GM19397 (cell line): Measurements from ENCODE around the gene B4GALT1.
"Not testable (repeated sequence)": the region's sequence is repeated elsewhere in the genome, so short reads cannot be mapped to it uniquely, and the experiment has no call there.

ENCODE experiments used
- ATAC-seq: cut with Tn5 transposase; IDR thresholded peaks from one replicate; pipeline ENCODE4 v1.9.1; 2021; ENCODE audit warnings: mild to moderate bottlenecking, moderate library complexity; ENCODE audit not compliant: unreplicated experiment

Gene B4GALT1

GRCh38 chr9:33163433-33164137 lies 3.6 kb downstream of the B4GALT1 start:
- ATAC-seq = no peak

- ATAC-seq = no peak
Observed at GRCh38 chr9:33162721-33163311, 4.3 kb downstream of the B4GALT1 start.

- ATAC-seq = no peak
Observed at GRCh38 chr9:33161589-33162132, 5.5 kb downstream of the B4GALT1 start.

GRCh38 chr9:33161011-33161588 lies 6.0 kb downstream of the B4GALT1 start:
- no peak for ATAC-seq

GRCh38 chr9:33160446-33160845 lies 6.7 kb downstream of the B4GALT1 start:
- not testable (repeated sequence) for ATAC-seq

GRCh38 chr9:33159777-33160127 lies 7.4 kb downstream of the B4GALT1 start:
- ATAC-seq = no peak

GRCh38 chr9:33158843-33159776 lies 8.0 kb downstream of the B4GALT1 start:
- no peak for ATAC-seq

- ATAC-seq = no peak
Observed at GRCh38 chr9:33157960-33158842, 8.9 kb downstream of the B4GALT1 start.

GRCh38 chr9:33155393-33155792 lies 11.7 kb downstream of the B4GALT1 start:
- ATAC-seq = no peak

- no peak for ATAC-seq
Observed at GRCh38 chr9:33154371-33154770, 12.8 kb downstream of the B4GALT1 start.

GRCh38 chr9:33153666-33154065 lies 13.5 kb downstream of the B4GALT1 start:
- ATAC-seq = peak; percentile 60

- ATAC-seq = no peak
Observed at GRCh38 chr9:33153001-33153400, 14.1 kb downstream of the B4GALT1 start.

- no peak for ATAC-seq
Observed at GRCh38 chr9:33151601-33152000, 15.5 kb downstream of the B4GALT1 start.

- ATAC-seq = no peak
Observed at GRCh38 chr9:33151007-33151557, 16.1 kb downstream of the B4GALT1 start.

- ATAC-seq = no peak
Observed at GRCh38 chr9:33148367-33149014, 18.6 kb downstream of the B4GALT1 start.

GRCh38 chr9:33147416-33148169 lies 19.5 kb downstream of the B4GALT1 start:
- ATAC-seq = no peak

- no peak for ATAC-seq
Observed at GRCh38 chr9:33146298-33146697, 20.8 kb downstream of the B4GALT1 start.

GRCh38 chr9:33144551-33144950 lies 22.6 kb downstream of the B4GALT1 start:
- no peak for ATAC-seq

- no peak for ATAC-seq
Observed at GRCh38 chr9:33143241-33143661, 23.9 kb downstream of the B4GALT1 start.
